SK-N-SH (cell line): ENCODE data around the gene RCN2. TPM values are rescaled to one million over a fixed set of nuclear protein-coding genes. Genes with fewer than 3 reads are reported as not detected.
"Not testable (repeated sequence)": the region's sequence is repeated elsewhere in the genome, so short reads cannot be mapped to it uniquely, and the experiment has no call there.

Source experiments
- CTCF ChIA-PET: fragments of 300-600, 350-600 bp; formaldehyde crosslinking; extraction: SDS; loops from one replicate; lab custom pipeline; 2021; lab: Yijun Ruan, JAX
- POLR2A ChIA-PET: fragments of 350-600 bp; sonication (Branson Sonifier 250); formaldehyde crosslinking; extraction: SDS; loops from one replicate; lab custom pipeline; 2020; ENCODE audit warnings: antibody characterized with exemption, inconsistent platforms; lab: Yijun Ruan, JAX
- DNase-seq: peaks from one replicate; pipeline ENCODE4 v3.0.0; 2012
- H2AFZ ChIP-seq: fragments of 200-600 bp; sonication (generic); 2 replicates; pipeline ENCODE4 v1.8.1; 2016; ENCODE audit warnings: antibody characterized with exemption, mild to moderate bottlenecking, low read depth
- H3F3A ChIP-seq: fragments of 200-600 bp; sonication (generic); replicated peaks from 2 replicates; pipeline ENCODE3; 2016; ENCODE audit warnings: antibody characterized with exemption, mild to moderate bottlenecking; ENCODE audit not compliant: insufficient read depth
- H3K27ac ChIP-seq, 2 experiments: fragments of 200-500 bp in 1 of 2; fragments of 200-600 bp in 1 of 2; sonication (Bioruptor generic) in 1 of 2; sonication (generic), shearing (Covaris generic) in 1 of 2; 2 replicates each; pipeline versions ENCODE4 v1.5.1 to v1.6.1; 2014 to 2016; ENCODE audit warnings: low read depth in 2 of 2, inconsistent platforms in 1 of 2, low read length in 1 of 2, mild to moderate bottlenecking in 1 of 2, mixed read lengths in 1 of 2
- H3K27me3 ChIP-seq: fragments of 200-600 bp; sonication (generic), shearing (Covaris generic); 2 replicates; pipeline ENCODE4 v1.6.1; 2016; ENCODE audit warnings: mixed run types; ENCODE audit not compliant: insufficient read depth
- H3K36me3 ChIP-seq, 2 experiments: fragments of 200-500 bp in 1 of 2; fragments of 200-600 bp in 1 of 2; sonication (Bioruptor generic) in 1 of 2; sonication (generic) in 1 of 2; replicated peaks in 1 of 2; 2 replicates each; pipeline versions ENCODE3 to v1.5.1; 2014 to 2016; ENCODE audit warnings: low read length in 1 of 2, mild to moderate bottlenecking in 1 of 2; ENCODE audit not compliant: insufficient read depth in 2 of 2, control insufficient read depth in 1 of 2
- H3K4me1 ChIP-seq, 2 experiments: fragments of 200-500 bp in 1 of 2; fragments of 200-600 bp in 1 of 2; sonication (Bioruptor generic) in 1 of 2; sonication (generic), shearing (Covaris generic) in 1 of 2; 2 replicates each; pipeline versions ENCODE4 v1.5.1 to v1.6.1; 2014 to 2016; ENCODE audit warnings: low read depth in 1 of 2, low read length in 1 of 2, mixed run types in 1 of 2; ENCODE audit not compliant: insufficient read depth in 2 of 2, control insufficient read depth in 1 of 2
- H3K4me2 ChIP-seq: fragments of 200-600 bp; sonication (generic), shearing (Covaris generic); 2 replicates; pipeline ENCODE4 v1.6.1; 2017; ENCODE audit warnings: mixed run types
- H3K4me3 ChIP-seq, 2 experiments: fragments of 200-500 bp in 1 of 2; fragments of 200-600 bp in 1 of 2; sonication (Bioruptor generic) in 1 of 2; sonication (generic), shearing (Covaris generic) in 1 of 2; 2 replicates each; pipeline versions ENCODE4 v1.5.1 to v1.8.1; 2014 to 2016; ENCODE audit warnings: low read depth in 2 of 2, inconsistent platforms in 1 of 2, low read length in 1 of 2, mild to moderate bottlenecking in 1 of 2, mixed read lengths in 1 of 2, moderate library complexity in 1 of 2
- H3K79me2 ChIP-seq: fragments of 200-600 bp; sonication (generic); 2 replicates; pipeline ENCODE4 v1.8.1; 2017; ENCODE audit warnings: mild to moderate bottlenecking; ENCODE audit not compliant: insufficient read depth
- H3K9ac ChIP-seq: fragments of 200-600 bp; sonication (generic); 2 replicates; pipeline ENCODE4 v1.6.1; 2017; ENCODE audit warnings: mixed run types
- H3K9me2 ChIP-seq: fragments of 200-600 bp; sonication (generic); 2 replicates; pipeline ENCODE4 v1.6.1; 2017; ENCODE audit warnings: mixed run types
- H3K9me3 ChIP-seq: fragments of 200-600 bp; sonication (generic); 2 replicates; pipeline ENCODE4 v1.6.1; 2017; ENCODE audit warnings: mixed run types, mild to moderate bottlenecking, moderate library complexity
- H4K20me1 ChIP-seq: fragments of 200-600 bp; sonication (generic); 2 replicates; pipeline ENCODE4 v1.6.1; 2017; ENCODE audit warnings: mild to moderate bottlenecking, mixed run types; ENCODE audit not compliant: insufficient read depth
- EZH2phosphoT487 ChIP-seq: fragments of 200-600 bp; sonication (generic); IDR thresholded peaks from 2 replicates; pipeline ENCODE4 v1.6.1; 2017; ENCODE audit warnings: low read depth, mixed run types, mild to moderate bottlenecking, antibody characterized with exemption, moderate library complexity, borderline replicate concordance
- FOSL2 ChIP-seq: IDR thresholded peaks from 2 replicates; pipeline ENCODE4 v1.4.0; 2012; ENCODE audit warnings: low read depth, mild to moderate bottlenecking, moderate library complexity, borderline replicate concordance
- GABPA ChIP-seq: IDR thresholded peaks from 2 replicates; pipeline ENCODE4 v1.4.0; 2012; ENCODE audit warnings: low read depth, mild to moderate bottlenecking
- MEF2A ChIP-seq: IDR thresholded peaks from 2 replicates; pipeline ENCODE4 v1.4.0; 2012; ENCODE audit warnings: low read depth, borderline replicate concordance
- NFIC ChIP-seq: IDR thresholded peaks from 2 replicates; pipeline ENCODE4 v1.4.0; 2012; ENCODE audit warnings: borderline replicate concordance
- PBX3 ChIP-seq: IDR thresholded peaks from 2 replicates; pipeline ENCODE4; 2012
- POLR2AphosphoS5 ChIP-seq: IDR thresholded peaks from 2 replicates; pipeline ENCODE4 v1.6.1; 2012; ENCODE audit warnings: low read depth, low read length
- RCOR1 ChIP-seq: fragments of 150-350 bp; IDR thresholded peaks from 2 replicates; pipeline ENCODE4 v1.6.1; 2017; ENCODE audit warnings: antibody characterized with exemption, low read length
- ZBTB33 ChIP-seq: IDR thresholded peaks from 2 replicates; pipeline ENCODE4 v1.4.0; 2012; ENCODE audit warnings: low read depth, borderline replicate concordance
- WGBS: methylation state at CpG from one replicate; pipeline ENCODE4 v1.1.6; 2017; ENCODE audit warnings: low lambda C conversion rate; 5-methylcytosine and 5-hydroxymethylcytosine counted together
- polyA plus RNA-seq, 3 experiments: library from polyadenylated mRNA; depleted of rRNA; stranded (reverse); fragments of >200 nt; gene quantifications; 2 replicates each; pipeline ENCODE4 v1.2.3, GENCODE V29; 2012
- TF ChIP-seq, protein P1 (sequence below): fragments of 150-350 bp; IDR thresholded peaks from 2 replicates; pipeline ENCODE4 v1.6.1; 2017; ENCODE audit warnings: antibody characterized with exemption, low read length, low read depth, borderline replicate concordance
- TF ChIP-seq, protein P2 (sequence below): fragments of 150-350 bp; IDR thresholded peaks from 2 replicates; pipeline ENCODE4 v1.6.1; 2016; ENCODE audit warnings: mild to moderate bottlenecking, low read depth, low read length
- TF ChIP-seq, protein P3 (sequence below): IDR thresholded peaks from 2 replicates; pipeline ENCODE4 v1.4.0; 2012; ENCODE audit warnings: low read depth, borderline replicate concordance

RCN2 gene
- polyA plus RNA-seq, 1 of the 3 experiments (the other 2 are of a cell fraction): 78.6 TPM

DNA sequence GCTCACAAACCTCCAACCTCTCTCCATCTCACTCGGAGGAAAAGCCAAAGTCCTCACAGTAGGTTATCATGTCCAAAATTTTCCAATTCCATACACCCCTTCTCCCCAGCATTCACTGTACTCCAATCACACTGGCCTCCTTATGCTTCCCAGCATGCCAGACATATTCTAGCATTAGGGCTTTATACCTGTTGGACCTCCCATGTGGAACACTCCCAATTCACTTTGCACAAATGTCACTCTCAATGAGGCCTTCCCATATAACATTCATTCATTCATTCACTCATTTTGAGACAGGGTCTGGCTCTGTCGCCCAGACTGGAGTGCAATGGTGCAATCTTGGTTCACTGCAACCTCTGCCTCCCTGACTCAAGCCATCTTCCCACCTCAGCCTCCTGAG, 46.3 kb upstream of the RCN2 start (continued):
- TF ChIP-seq, protein P1, sequence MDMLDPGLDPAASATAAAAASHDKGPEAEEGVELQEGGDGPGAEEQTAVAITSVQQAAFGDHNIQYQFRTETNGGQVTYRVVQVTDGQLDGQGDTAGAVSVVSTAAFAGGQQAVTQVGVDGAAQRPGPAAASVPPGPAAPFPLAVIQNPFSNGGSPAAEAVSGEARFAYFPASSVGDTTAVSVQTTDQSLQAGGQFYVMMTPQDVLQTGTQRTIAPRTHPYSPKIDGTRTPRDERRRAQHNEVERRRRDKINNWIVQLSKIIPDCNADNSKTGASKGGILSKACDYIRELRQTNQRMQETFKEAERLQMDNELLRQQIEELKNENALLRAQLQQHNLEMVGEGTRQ: no peak
- no peak for TF ChIP-seq EZH2phosphoT487
- TF ChIP-seq NFIC: no peak
- no peak for TF ChIP-seq MEF2A
- TF ChIP-seq PBX3: no peak

DNA sequence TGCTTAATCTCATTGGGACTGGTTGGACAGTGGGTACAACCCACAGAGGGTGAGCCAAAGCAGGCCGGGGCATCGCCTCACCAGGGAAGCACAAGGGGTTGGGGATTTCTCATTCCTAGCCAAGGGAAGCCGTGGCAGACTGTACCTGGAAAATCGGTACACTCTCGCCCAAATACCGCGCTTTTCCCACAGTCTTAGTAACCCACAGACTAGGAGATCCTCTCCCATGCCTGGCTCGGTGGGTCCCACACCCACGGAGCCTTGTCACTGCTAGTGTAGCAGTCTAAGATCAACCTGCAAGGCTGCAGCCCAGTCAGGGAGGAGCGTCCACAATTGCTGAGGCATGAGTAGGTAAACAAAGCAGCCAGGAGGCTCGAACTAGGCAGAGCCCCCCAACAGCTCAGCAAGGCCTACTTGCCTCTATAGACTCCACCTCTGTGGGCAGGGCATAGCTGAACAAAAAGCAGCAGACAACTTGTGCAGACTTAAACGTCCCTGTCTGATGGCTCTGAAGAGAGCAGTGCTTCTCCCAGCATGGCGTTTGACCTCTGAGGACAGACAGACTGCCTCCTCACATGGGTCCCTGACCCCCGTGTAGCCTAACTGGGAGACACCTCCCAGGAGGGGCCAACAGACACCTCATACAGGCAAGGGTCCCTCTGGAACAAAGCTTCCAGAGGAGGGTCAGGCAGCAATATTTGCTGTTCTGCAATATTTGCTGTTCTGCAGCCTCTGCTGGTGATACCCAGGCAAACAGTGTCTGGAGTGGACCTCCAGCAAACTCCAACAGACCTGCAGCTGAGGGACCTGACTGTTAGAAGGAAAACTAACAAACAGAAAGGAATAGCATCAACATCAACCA, 44.0 kb upstream of the RCN2 start:
- H4K20me1 ChIP-seq, H3K36me3 ChIP-seq, H3K27ac ChIP-seq, H3K9me3 ChIP-seq, H3K9me2 ChIP-seq, H3F3A ChIP-seq, H3K9ac ChIP-seq, POLR2A ChIA-PET, H3K27me3 ChIP-seq, H2AFZ ChIP-seq, H3K4me3 ChIP-seq, DNase-seq, H3K79me2 ChIP-seq, H3K4me1 ChIP-seq, H3K4me2 ChIP-seq: not testable (repeated sequence)
- CTCF ChIA-PET: interaction anchor here (1.5 kb wide), 1 partner anchor 18 kb away, joined by 3 read pairs; the partner anchor contains the start of gene SCAPER
- 69% methylated on average over 4 of the region's 14 CpGs for WGBS

DNA sequence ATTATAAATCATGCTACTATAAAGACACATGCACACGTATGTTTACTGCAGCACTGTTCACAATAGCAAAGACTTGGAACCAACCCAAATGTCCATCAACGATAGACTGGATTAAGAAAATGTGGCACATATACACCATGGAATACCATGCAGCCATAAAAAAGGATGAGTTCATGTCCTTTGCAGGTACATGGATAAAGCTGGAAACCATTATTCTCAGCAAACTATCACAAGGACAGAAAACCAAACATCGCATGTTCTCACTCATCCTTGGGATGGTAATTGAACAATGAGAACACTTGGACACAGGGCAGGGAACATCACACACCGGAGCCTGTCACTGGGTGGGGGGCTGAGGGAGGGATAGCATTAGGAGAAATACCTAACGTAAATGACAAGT, 38.7 kb upstream of the RCN2 start:
- DNase-seq, H3K9ac ChIP-seq, H3F3A ChIP-seq, H3K36me3 ChIP-seq, H4K20me1 ChIP-seq, H3K9me2 ChIP-seq, H3K9me3 ChIP-seq, H3K27me3 ChIP-seq, H3K4me3 ChIP-seq, H3K27ac ChIP-seq, H2AFZ ChIP-seq, CTCF ChIA-PET, POLR2A ChIA-PET, H3K4me2 ChIP-seq, H3K4me1 ChIP-seq: not testable (repeated sequence)
- H3K79me2 ChIP-seq: peaks cover 29% of the 10 kb centered on the region
- WGBS: 91% methylated on average over 5 of the region's 5 CpGs

DNA sequence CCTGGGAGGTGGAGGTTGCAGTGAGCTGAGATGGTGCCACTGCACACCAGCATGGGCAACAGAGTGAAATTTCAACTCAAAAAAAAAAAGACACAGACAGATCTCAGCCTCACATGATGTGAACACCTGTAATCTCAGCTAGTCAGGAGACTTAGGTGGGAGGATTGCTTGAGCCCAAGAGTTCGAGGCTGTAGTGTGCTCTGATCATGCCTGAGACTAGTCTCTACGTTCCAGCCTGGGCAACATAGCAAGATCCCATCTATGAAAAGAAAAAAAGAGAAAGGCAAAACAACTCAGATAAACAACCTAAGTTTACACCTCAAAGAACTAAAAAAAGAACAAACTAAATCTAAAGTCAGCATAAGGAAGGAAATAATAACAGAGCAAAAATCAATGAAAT, 37.4 kb upstream of the RCN2 start:
- no peak overlapping the region for H2AFZ ChIP-seq
- H3K9me2 ChIP-seq: no peaks in the 10 kb centered on the region
- no peaks in the 10 kb centered on the region for H3F3A ChIP-seq
- H3K27me3 ChIP-seq: no peaks in the 10 kb centered on the region
- no peak overlapping the region for H3K4me2 ChIP-seq
- peaks cover 36% of the 10 kb centered on the region for H3K79me2 ChIP-seq
- CTCF ChIA-PET: no interaction called here
- POLR2A ChIA-PET: no interaction called here
- WGBS: 92% methylated on average over 2 of the region's 2 CpGs
- no peak overlapping the region for H3K27ac ChIP-seq
- H3K9ac ChIP-seq: no peak overlapping the region
- H4K20me1 ChIP-seq: no peaks in the 10 kb centered on the region
- no peak for DNase-seq
- no peak overlapping the region for H3K4me3 ChIP-seq
- H3K9me3 ChIP-seq: no peaks in the 10 kb centered on the region
- H3K4me1 ChIP-seq: no peaks in the 10 kb centered on the region
- H3K36me3 ChIP-seq: peaks cover 0 to 7% of the 10 kb centered on the region in 2 experiments
- TF ChIP-seq, protein P2, sequence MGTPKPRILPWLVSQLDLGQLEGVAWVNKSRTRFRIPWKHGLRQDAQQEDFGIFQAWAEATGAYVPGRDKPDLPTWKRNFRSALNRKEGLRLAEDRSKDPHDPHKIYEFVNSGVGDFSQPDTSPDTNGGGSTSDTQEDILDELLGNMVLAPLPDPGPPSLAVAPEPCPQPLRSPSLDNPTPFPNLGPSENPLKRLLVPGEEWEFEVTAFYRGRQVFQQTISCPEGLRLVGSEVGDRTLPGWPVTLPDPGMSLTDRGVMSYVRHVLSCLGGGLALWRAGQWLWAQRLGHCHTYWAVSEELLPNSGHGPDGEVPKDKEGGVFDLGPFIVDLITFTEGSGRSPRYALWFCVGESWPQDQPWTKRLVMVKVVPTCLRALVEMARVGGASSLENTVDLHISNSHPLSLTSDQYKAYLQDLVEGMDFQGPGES: no peak
- TF ChIP-seq, protein P3, sequence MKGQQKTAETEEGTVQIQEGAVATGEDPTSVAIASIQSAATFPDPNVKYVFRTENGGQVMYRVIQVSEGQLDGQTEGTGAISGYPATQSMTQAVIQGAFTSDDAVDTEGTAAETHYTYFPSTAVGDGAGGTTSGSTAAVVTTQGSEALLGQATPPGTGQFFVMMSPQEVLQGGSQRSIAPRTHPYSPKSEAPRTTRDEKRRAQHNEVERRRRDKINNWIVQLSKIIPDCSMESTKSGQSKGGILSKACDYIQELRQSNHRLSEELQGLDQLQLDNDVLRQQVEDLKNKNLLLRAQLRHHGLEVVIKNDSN: no peak
- no peak for TF ChIP-seq RCOR1
- TF ChIP-seq FOSL2: no peak
- no peak for TF ChIP-seq EZH2phosphoT487
- TF ChIP-seq ZBTB33: no peak
- TF ChIP-seq POLR2AphosphoS5: no peak
- TF ChIP-seq GABPA: no peak
